Endothelial cell of umbilical vein (primary cell): ENCODE measurements around the gene CD248.
"Not testable (repeated sequence)": the region's sequence is repeated elsewhere in the genome, so short reads cannot be mapped to it uniquely, and the experiment has no call there.

Experiments used
- EZH2 ChIP-seq: IDR thresholded peaks from 2 replicates; pipeline ENCODE4 v1.6.1; 2012; ENCODE audit warnings: borderline replicate concordance, low read depth, mild to moderate bottlenecking, moderate library complexity, low read length, inconsistent platforms; ENCODE audit not compliant: severe bottlenecking
- FOS ChIP-seq: IDR thresholded peaks from 2 replicates; pipeline ENCODE4 v1.6.1; 2011; ENCODE audit warnings: mild to moderate bottlenecking, low read length, moderate library complexity, borderline replicate concordance; ENCODE audit not compliant: insufficient read depth
- GATA2 ChIP-seq: IDR thresholded peaks from 2 replicates; pipeline ENCODE4 v1.7.0; 2011; ENCODE audit warnings: low read depth, mild to moderate bottlenecking, moderate library complexity, mixed read lengths, low read length; ENCODE audit not compliant: insufficient read length, insufficient read depth
- JUN ChIP-seq: IDR thresholded peaks from 2 replicates; pipeline ENCODE4 v1.6.1; 2011; ENCODE audit warnings: borderline replicate concordance, low read depth; ENCODE audit not compliant: insufficient read length, insufficient read depth
- MAX ChIP-seq: IDR thresholded peaks from 2 replicates; pipeline ENCODE4 v1.6.1; 2011; ENCODE audit not compliant: insufficient read depth, insufficient read length
- POLR2A ChIP-seq: IDR thresholded peaks from 2 replicates; pipeline ENCODE4 v1.6.1; 2012; ENCODE audit warnings: low read depth, mild to moderate bottlenecking, control low read depth, low read length
- POLR2AphosphoS5 ChIP-seq: IDR thresholded peaks from 2 replicates; pipeline ENCODE4 v1.6.1; 2012; ENCODE audit warnings: low read depth, mild to moderate bottlenecking, control low read depth, low read length, moderate library complexity; ENCODE audit not compliant: insufficient read depth
- TF ChIP-seq, protein P1 (sequence below), 2 donors: IDR thresholded peaks; 1 replicate in 1 of 2; 2 replicates in 1 of 2; pipeline ENCODE4 v1.5.1; 2011; ENCODE audit warnings: low read length in 2 of 2, mild to moderate bottlenecking in 2 of 2, moderate library complexity in 2 of 2, control low read depth in 1 of 2, inconsistent platforms in 1 of 2, low read depth in 1 of 2; ENCODE audit not compliant: insufficient read depth in 1 of 2; ENCODE audit errors: extremely low read depth in 1 of 2

DNA sequence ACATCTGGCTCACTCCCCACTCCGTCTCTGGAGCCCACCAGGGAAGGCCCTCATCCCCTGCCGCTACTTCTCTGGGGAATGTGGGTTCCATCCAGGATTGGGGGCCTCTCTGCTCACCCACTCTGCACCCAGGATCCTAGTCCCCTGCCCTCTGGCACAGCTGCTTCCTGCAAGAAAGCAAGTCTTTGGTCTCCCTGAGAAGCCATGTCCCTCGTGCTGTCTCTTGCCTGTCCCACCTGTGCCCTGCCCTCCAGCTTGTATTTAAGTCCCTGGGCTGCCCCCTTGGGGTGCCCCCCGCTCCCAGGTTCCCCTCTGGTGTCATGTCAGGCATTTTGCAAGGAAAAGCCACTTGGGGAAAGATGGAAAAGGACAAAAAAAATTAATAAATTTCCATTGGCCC lies 39.8 kb downstream of the CD248 start:
- TF ChIP-seq, protein P1, sequence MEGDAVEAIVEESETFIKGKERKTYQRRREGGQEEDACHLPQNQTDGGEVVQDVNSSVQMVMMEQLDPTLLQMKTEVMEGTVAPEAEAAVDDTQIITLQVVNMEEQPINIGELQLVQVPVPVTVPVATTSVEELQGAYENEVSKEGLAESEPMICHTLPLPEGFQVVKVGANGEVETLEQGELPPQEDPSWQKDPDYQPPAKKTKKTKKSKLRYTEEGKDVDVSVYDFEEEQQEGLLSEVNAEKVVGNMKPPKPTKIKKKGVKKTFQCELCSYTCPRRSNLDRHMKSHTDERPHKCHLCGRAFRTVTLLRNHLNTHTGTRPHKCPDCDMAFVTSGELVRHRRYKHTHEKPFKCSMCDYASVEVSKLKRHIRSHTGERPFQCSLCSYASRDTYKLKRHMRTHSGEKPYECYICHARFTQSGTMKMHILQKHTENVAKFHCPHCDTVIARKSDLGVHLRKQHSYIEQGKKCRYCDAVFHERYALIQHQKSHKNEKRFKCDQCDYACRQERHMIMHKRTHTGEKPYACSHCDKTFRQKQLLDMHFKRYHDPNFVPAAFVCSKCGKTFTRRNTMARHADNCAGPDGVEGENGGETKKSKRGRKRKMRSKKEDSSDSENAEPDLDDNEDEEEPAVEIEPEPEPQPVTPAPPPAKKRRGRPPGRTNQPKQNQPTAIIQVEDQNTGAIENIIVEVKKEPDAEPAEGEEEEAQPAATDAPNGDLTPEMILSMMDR (IDR thresholded peaks at IDR 0.05; ENCODE audit: extremely low read depth in 1 of 2, insufficient read depth in 1 of 2, low read depth in 1 of 2, low read length in 2 of 2) = not testable (repeated sequence)
- TF ChIP-seq MAX, POLR2A, POLR2AphosphoS5, EZH2, GATA2, FOS, JUN: not testable (repeated sequence)
